Tibial nerve (tissue), 4 donors: ENCODE data around the gene CDK5RAP3. TPM values are rescaled to one million over a fixed set of nuclear protein-coding genes. Genes with fewer than 3 reads are reported as not detected.
"Not testable (repeated sequence)": the region's sequence is repeated elsewhere in the genome, so short reads cannot be mapped to it uniquely, and the experiment has no call there.

ENCODE experiments used
- DNase-seq, 2 donors: peaks; one replicate each; pipeline ENCODE4 v3.0.0-alpha.2; 2019; ENCODE audit warnings: low spot score in 2 of 2
- H3K27ac ChIP-seq, 4 donors: fragments of 200-600 bp; sonication (generic) in 3 of 4; one replicate each; pipeline ENCODE4 v1.5.1; 2017 to 2019; ENCODE audit warnings: mild to moderate bottlenecking in 1 of 4
- H3K27me3 ChIP-seq, 2 donors: fragments of 200-600 bp; sonication (generic) in 1 of 2; one replicate each; pipeline versions ENCODE4 v1.5.1 to v1.6.0; 2017 to 2019
- H3K36me3 ChIP-seq, 3 donors: fragments of 200-600 bp; sonication (generic); one replicate each; pipeline ENCODE4 v1.5.1; 2018 to 2019
- H3K4me1 ChIP-seq, 4 donors: fragments of 200-600 bp; sonication (generic) in 3 of 4; one replicate each; pipeline ENCODE4 v1.5.1; 2017 to 2019
- H3K4me3 ChIP-seq, 4 donors: fragments of 200-600 bp; sonication (generic) in 3 of 4; one replicate each; pipeline ENCODE4 v1.5.1; 2017 to 2019; ENCODE audit warnings: mild to moderate bottlenecking in 1 of 4, moderate library complexity in 1 of 4
- H3K9me3 ChIP-seq, 4 donors: fragments of 200-600 bp; sonication (generic) in 3 of 4; one replicate each; pipeline ENCODE4 v1.5.1; 2017 to 2019
- EP300 ChIP-seq, 2 donors: sonication (generic); formaldehyde crosslinking; IDR thresholded peaks; one replicate each; pipeline ENCODE4 v1.6.1; 2017; ENCODE audit warnings: antibody characterized with exemption in 2 of 2, mild to moderate bottlenecking in 1 of 2
- POLR2A ChIP-seq, 2 donors: fragments of 450-650 bp; IDR thresholded peaks; one replicate each; pipeline ENCODE4 v1.6.1; 2017; ENCODE audit warnings: antibody characterized with exemption in 2 of 2, mild to moderate bottlenecking in 2 of 2, moderate library complexity in 2 of 2
- WGBS, 2 donors: methylation state at CpG; one replicate each; pipeline ENCODE4 v1.1.5; 2018; 5-methylcytosine and 5-hydroxymethylcytosine counted together
- total RNA-seq, 4 donors: library from RNA; depleted of rRNA; stranded (reverse); fragments of >200 nt; gene quantifications; one replicate each; pipeline ENCODE4 v1.1.0, GENCODE V29; 2016
- TF ChIP-seq, protein P1 (sequence below), 5 experiments: fragments of 200-600 bp in 3 of 5; fragments of 450-650 bp in 2 of 5; sonication (generic) in 3 of 5; IDR thresholded peaks; one replicate each; pipeline ENCODE4 v1.5.1; 2016 to 2019; ENCODE audit warnings: antibody characterized with exemption in 5 of 5, mild to moderate bottlenecking in 3 of 5, moderate library complexity in 2 of 5

The CDK5RAP3 gene
- total RNA-seq, 4 donors from 2014 or later, result 163 to 310 (median 200) TPM

DNA sequence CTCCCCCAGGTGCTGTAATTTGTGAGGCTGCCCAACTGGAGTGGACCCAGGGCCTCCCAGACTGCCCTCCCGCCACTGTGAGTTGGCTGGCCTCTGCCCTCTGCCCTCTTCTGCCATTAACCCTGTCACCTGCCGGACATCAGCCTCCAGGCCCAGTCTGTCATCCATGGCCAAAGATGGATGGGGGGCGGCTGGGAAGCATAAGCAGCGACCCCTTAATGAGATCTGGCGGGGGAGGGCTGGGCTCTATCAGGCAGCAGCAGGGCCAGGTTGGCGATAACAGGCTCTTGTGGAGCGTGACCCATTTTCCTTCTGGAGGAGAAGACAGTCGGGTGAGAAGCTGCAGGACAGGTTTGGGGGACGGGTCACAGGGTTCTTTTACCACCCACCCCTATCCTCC is 25.3 kb downstream of the CDK5RAP3 start:
- Histone ChIP-seq H3K9me3 (no peaks in the 10 kb centered on the region), H3K36me3 (no peaks in the 10 kb centered on the region), H3K27ac (no peak overlapping the region), H3K4me3 (no peak overlapping the region), H3K4me1 (peaks cover 0 to 19% (median 4%) of the 10 kb centered on the region in 4 donors), H3K27me3 (no peaks in the 10 kb centered on the region)
- WGBS, 2 donors, result 71 to 82% methylated on average over 9 of the region's 9 CpGs
- TF ChIP-seq, protein P1, sequence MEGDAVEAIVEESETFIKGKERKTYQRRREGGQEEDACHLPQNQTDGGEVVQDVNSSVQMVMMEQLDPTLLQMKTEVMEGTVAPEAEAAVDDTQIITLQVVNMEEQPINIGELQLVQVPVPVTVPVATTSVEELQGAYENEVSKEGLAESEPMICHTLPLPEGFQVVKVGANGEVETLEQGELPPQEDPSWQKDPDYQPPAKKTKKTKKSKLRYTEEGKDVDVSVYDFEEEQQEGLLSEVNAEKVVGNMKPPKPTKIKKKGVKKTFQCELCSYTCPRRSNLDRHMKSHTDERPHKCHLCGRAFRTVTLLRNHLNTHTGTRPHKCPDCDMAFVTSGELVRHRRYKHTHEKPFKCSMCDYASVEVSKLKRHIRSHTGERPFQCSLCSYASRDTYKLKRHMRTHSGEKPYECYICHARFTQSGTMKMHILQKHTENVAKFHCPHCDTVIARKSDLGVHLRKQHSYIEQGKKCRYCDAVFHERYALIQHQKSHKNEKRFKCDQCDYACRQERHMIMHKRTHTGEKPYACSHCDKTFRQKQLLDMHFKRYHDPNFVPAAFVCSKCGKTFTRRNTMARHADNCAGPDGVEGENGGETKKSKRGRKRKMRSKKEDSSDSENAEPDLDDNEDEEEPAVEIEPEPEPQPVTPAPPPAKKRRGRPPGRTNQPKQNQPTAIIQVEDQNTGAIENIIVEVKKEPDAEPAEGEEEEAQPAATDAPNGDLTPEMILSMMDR (IDR thresholded peaks at IDR 0.05), result no peak
- TF ChIP-seq EP300 (IDR thresholded peaks at IDR 0.05) (no peak), POLR2A (IDR thresholded peaks at IDR 0.05) (no peak)
- no peak for DNase-seq

DNA sequence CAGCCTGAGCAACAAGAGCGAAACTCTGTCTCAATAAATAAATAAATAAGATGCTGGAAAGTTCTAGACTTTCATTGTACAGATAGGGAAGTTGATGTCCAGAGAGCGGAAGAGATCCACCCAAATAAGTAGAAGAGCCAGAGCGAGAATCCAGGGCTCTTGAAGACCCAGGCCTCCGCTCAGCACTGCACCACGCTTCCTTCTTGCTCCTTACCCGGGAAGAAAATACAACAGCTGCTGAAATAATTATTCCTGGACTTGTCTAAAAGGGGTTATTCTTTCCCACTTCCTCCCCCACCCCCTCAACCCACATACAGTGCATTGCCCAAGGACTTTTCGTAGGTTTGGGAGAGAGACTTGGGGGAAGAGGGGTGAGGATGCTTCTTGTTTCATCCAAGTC is 26.7 kb downstream of the CDK5RAP3 start:
- Histone ChIP-seq H3K4me3 (no peak overlapping the region), H3K4me1 (peaks cover 0 to 21% (median 10%) of the 10 kb centered on the region in 4 donors), H3K9me3 (no peaks in the 10 kb centered on the region), H3K27me3 (no peaks in the 10 kb centered on the region), H3K27ac (no peak overlapping the region), H3K36me3 (no peaks in the 10 kb centered on the region)
- DNase-seq, result no peak
- TF ChIP-seq, protein P1 (IDR thresholded peaks at IDR 0.05), result no peak
- TF ChIP-seq EP300 (IDR thresholded peaks at IDR 0.05), result no peak
- 60 to 65% methylated on average over 7 of the region's 7 CpGs for WGBS, 2 donors

DNA sequence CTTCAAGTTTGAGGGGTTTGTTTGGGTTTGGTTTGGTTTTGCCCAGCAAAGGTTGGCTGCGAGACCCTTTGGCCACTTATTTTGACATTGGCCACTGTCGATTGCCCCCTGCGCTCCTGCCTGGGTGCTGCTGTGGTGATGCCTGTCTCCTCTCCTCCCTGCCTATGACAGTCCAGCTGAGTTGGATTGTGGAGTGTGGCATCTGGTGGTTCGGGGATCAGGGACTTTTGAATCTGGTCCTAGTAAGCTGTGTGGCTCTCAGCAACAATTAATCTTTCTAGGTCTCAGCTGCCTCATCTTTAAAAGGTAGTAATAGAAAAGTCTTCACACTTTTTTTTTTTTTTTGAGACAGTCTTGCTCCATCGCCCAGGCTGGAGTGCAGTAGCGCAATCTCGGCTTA is 27.1 kb downstream of the CDK5RAP3 start:
- no peaks in the 10 kb centered on the region for H3K9me3 ChIP-seq
- H3K36me3 ChIP-seq, result no peaks in the 10 kb centered on the region
- H3K4me1 ChIP-seq, result peaks cover 0 to 26% (median 14%) of the 10 kb centered on the region in 4 donors
- H3K4me3 ChIP-seq, result no peak overlapping the region
- TF ChIP-seq, protein P1 (IDR thresholded peaks at IDR 0.05), result no peak
- TF ChIP-seq EP300 (IDR thresholded peaks at IDR 0.05), result no peak
- TF ChIP-seq POLR2A (IDR thresholded peaks at IDR 0.05), result no peak
- no peaks in the 10 kb centered on the region for H3K27me3 ChIP-seq
- no peak for DNase-seq
- 86 to 95% methylated on average over 7 of the region's 7 CpGs for WGBS, 2 donors
- H3K27ac ChIP-seq, result no peak overlapping the region

DNA sequence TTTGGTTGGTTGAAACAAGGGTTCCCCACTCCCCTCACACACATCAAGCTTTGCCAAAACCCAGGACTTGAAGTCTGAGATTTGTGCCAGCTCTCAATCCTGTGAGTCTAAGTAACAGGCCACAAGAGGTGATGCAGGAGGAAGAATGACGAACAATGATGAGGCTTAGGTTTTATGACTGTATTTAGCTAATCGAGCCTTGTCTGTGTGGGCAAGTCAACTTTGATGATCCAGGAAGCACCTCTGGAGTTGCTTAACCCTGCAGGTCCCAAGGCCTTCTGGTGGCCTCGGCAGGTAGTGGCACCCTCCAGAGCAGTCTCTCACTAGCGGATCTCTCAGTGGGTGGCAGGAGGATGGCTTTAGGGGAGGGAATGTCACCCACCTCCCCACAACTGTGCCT is 28.7 kb downstream of the CDK5RAP3 start:
- H3K4me1 ChIP-seq, result peaks cover 0 to 37% (median 21%) of the 10 kb centered on the region in 4 donors
- WGBS, 2 donors, result 45 to 50% methylated on average over 4 of the region's 4 CpGs
- no peaks in the 10 kb centered on the region for H3K9me3 ChIP-seq
- H3K4me3 ChIP-seq, result no peak overlapping the region
- H3K27ac ChIP-seq, result no peak overlapping the region
- H3K36me3 ChIP-seq, result no peaks in the 10 kb centered on the region
- H3K27me3 ChIP-seq, result no peaks in the 10 kb centered on the region
- DNase-seq, result no peak
- TF ChIP-seq EP300 (IDR thresholded peaks at IDR 0.05) (no peak), POLR2A (IDR thresholded peaks at IDR 0.05) (no peak)
- TF ChIP-seq, protein P1 (IDR thresholded peaks at IDR 0.05), result no peak

DNA sequence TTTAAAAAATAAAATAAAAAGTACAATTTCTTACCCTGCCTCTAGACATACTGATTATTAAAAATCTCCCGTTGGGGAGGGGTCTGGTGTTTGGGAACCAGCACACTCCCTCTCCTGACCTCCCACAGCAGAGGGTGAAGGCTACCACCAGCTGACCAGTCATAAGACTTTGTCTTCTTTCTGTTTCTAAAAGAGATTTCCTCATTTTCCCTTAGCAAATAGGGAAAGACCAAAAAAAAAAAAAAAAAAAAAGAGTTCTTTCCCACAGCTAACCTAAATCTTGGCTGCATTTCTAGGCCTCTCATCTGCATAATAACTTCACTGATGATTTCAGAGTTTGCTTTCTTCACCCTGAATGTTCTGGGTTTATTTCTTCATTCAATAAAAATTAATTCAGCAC is 30.3 kb downstream of the CDK5RAP3 start:
- no peaks in the 10 kb centered on the region for H3K36me3 ChIP-seq
- no peaks in the 10 kb centered on the region for H3K9me3 ChIP-seq
- no peak overlapping the region for H3K4me3 ChIP-seq
- no peak for DNase-seq
- peaks cover 0 to 29% (median 16%) of the 10 kb centered on the region in 4 donors for H3K4me1 ChIP-seq
- no peaks in the 10 kb centered on the region for H3K27me3 ChIP-seq
- peak overlapping the region in 1 of 4 donors; percentile 94 for H3K27ac ChIP-seq
- WGBS, 2 donors, result 41 to 65% methylated on average over 1 of the region's 1 CpG
- TF ChIP-seq EP300 (IDR thresholded peaks at IDR 0.05) (no peak), POLR2A (IDR thresholded peaks at IDR 0.05) (no peak)
- TF ChIP-seq, protein P1 (IDR thresholded peaks at IDR 0.05), result no peak

DNA sequence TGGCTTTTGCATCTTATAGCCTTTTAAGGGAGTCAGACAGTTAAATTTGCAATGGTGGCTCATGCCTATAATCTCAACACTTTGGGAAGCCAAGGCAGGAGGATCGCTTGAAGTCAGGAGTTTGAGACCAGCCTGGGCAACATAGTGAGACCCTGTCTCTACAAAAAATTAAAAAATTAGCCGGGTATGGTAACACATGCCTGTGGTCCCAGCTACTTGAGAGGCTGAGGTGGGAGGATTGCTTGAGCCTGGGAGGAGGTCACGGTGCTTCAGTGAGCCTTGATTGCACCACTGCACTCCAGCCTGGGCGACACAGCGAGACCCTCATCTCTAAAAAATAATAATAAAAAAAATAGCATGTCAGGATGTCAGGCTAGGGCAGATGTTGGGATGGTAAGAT is 30.7 kb downstream of the CDK5RAP3 start:
- Histone ChIP-seq H3K27ac (peak overlapping the region in 3 of 4 donors; percentile 52 to 94 (median 80)), H3K4me1 (peaks cover 0 to 29% (median 16%) of the 10 kb centered on the region in 4 donors)
- not testable (repeated sequence) for H3K27me3 ChIP-seq, H3K4me3 ChIP-seq, H3K9me3 ChIP-seq, DNase-seq, H3K36me3 ChIP-seq
- WGBS, 2 donors, result 91 to 92% methylated on average over 5 of the region's 5 CpGs
